SK-N-SH (cell line): ENCODE measurements around the gene LIMK1. TPM values are rescaled to one million over a fixed set of nuclear protein-coding genes. Genes with fewer than 3 reads are reported as not detected.

ENCODE experiments used
- CTCF ChIA-PET: fragments of 300-600, 350-600 bp; formaldehyde crosslinking; extraction: SDS; loops from one replicate; lab custom pipeline; 2021; lab: Yijun Ruan, JAX
- POLR2A ChIA-PET: fragments of 350-600 bp; sonication (Branson Sonifier 250); formaldehyde crosslinking; extraction: SDS; loops from one replicate; lab custom pipeline; 2020; ENCODE audit warnings: antibody characterized with exemption, inconsistent platforms; lab: Yijun Ruan, JAX
- DNase-seq: peaks from one replicate; pipeline ENCODE4 v3.0.0; 2012
- H2AFZ ChIP-seq: fragments of 200-600 bp; sonication (generic); 2 replicates; pipeline ENCODE4 v1.8.1; 2016; ENCODE audit warnings: antibody characterized with exemption, mild to moderate bottlenecking, low read depth
- H3F3A ChIP-seq: fragments of 200-600 bp; sonication (generic); replicated peaks from 2 replicates; pipeline ENCODE3; 2016; ENCODE audit warnings: antibody characterized with exemption, mild to moderate bottlenecking; ENCODE audit not compliant: insufficient read depth
- H3K27ac ChIP-seq, 2 experiments: fragments of 200-500 bp in 1 of 2; fragments of 200-600 bp in 1 of 2; sonication (Bioruptor generic) in 1 of 2; sonication (generic), shearing (Covaris generic) in 1 of 2; 2 replicates each; pipeline versions ENCODE4 v1.5.1 to v1.6.1; 2014 to 2016; ENCODE audit warnings: low read depth in 2 of 2, inconsistent platforms in 1 of 2, low read length in 1 of 2, mild to moderate bottlenecking in 1 of 2, mixed read lengths in 1 of 2
- H3K27me3 ChIP-seq: fragments of 200-600 bp; sonication (generic), shearing (Covaris generic); 2 replicates; pipeline ENCODE4 v1.6.1; 2016; ENCODE audit warnings: mixed run types; ENCODE audit not compliant: insufficient read depth
- H3K36me3 ChIP-seq, 2 experiments: fragments of 200-500 bp in 1 of 2; fragments of 200-600 bp in 1 of 2; sonication (Bioruptor generic) in 1 of 2; sonication (generic) in 1 of 2; replicated peaks in 1 of 2; 2 replicates each; pipeline versions ENCODE3 to v1.5.1; 2014 to 2016; ENCODE audit warnings: low read length in 1 of 2, mild to moderate bottlenecking in 1 of 2; ENCODE audit not compliant: insufficient read depth in 2 of 2, control insufficient read depth in 1 of 2
- H3K4me1 ChIP-seq, 2 experiments: fragments of 200-500 bp in 1 of 2; fragments of 200-600 bp in 1 of 2; sonication (Bioruptor generic) in 1 of 2; sonication (generic), shearing (Covaris generic) in 1 of 2; 2 replicates each; pipeline versions ENCODE4 v1.5.1 to v1.6.1; 2014 to 2016; ENCODE audit warnings: low read depth in 1 of 2, low read length in 1 of 2, mixed run types in 1 of 2; ENCODE audit not compliant: insufficient read depth in 2 of 2, control insufficient read depth in 1 of 2
- H3K4me2 ChIP-seq: fragments of 200-600 bp; sonication (generic), shearing (Covaris generic); 2 replicates; pipeline ENCODE4 v1.6.1; 2017; ENCODE audit warnings: mixed run types
- H3K4me3 ChIP-seq, 2 experiments: fragments of 200-500 bp in 1 of 2; fragments of 200-600 bp in 1 of 2; sonication (Bioruptor generic) in 1 of 2; sonication (generic), shearing (Covaris generic) in 1 of 2; 2 replicates each; pipeline versions ENCODE4 v1.5.1 to v1.8.1; 2014 to 2016; ENCODE audit warnings: low read depth in 2 of 2, inconsistent platforms in 1 of 2, low read length in 1 of 2, mild to moderate bottlenecking in 1 of 2, mixed read lengths in 1 of 2, moderate library complexity in 1 of 2
- H3K79me2 ChIP-seq: fragments of 200-600 bp; sonication (generic); 2 replicates; pipeline ENCODE4 v1.8.1; 2017; ENCODE audit warnings: mild to moderate bottlenecking; ENCODE audit not compliant: insufficient read depth
- H3K9ac ChIP-seq: fragments of 200-600 bp; sonication (generic); 2 replicates; pipeline ENCODE4 v1.6.1; 2017; ENCODE audit warnings: mixed run types
- H3K9me2 ChIP-seq: fragments of 200-600 bp; sonication (generic); 2 replicates; pipeline ENCODE4 v1.6.1; 2017; ENCODE audit warnings: mixed run types
- H3K9me3 ChIP-seq: fragments of 200-600 bp; sonication (generic); 2 replicates; pipeline ENCODE4 v1.6.1; 2017; ENCODE audit warnings: mixed run types, mild to moderate bottlenecking, moderate library complexity
- H4K20me1 ChIP-seq: fragments of 200-600 bp; sonication (generic); 2 replicates; pipeline ENCODE4 v1.6.1; 2017; ENCODE audit warnings: mild to moderate bottlenecking, mixed run types; ENCODE audit not compliant: insufficient read depth
- CHD2 ChIP-seq: fragments of 150-350 bp; IDR thresholded peaks from 2 replicates; pipeline ENCODE4 v1.6.1; 2018; ENCODE audit warnings: low read length; ENCODE audit not compliant: partially characterized antibody
- CTCF ChIP-seq: fragments of 200-600 bp; sonication (generic); IDR thresholded peaks from 2 replicates; pipeline ENCODE4 v1.6.1; 2017; ENCODE audit warnings: antibody characterized with exemption, mild to moderate bottlenecking, moderate library complexity
- ELF1 ChIP-seq: IDR thresholded peaks from 2 replicates; pipeline ENCODE4 v1.4.0; 2012
- EP300 ChIP-seq, 2 experiments: IDR thresholded peaks; 2 replicates each; pipeline versions ENCODE4 v1.4.0 to v1.6.1; 2012; ENCODE audit warnings: borderline replicate concordance in 1 of 2, low read depth in 1 of 2, low read length in 1 of 2
- EZH2phosphoT487 ChIP-seq: fragments of 200-600 bp; sonication (generic); IDR thresholded peaks from 2 replicates; pipeline ENCODE4 v1.6.1; 2017; ENCODE audit warnings: low read depth, mixed run types, mild to moderate bottlenecking, antibody characterized with exemption, moderate library complexity, borderline replicate concordance
- FOSL2 ChIP-seq: IDR thresholded peaks from 2 replicates; pipeline ENCODE4 v1.4.0; 2012; ENCODE audit warnings: low read depth, mild to moderate bottlenecking, moderate library complexity, borderline replicate concordance
- FOXJ3 ChIP-seq: sonication (generic); formaldehyde crosslinking; IDR thresholded peaks from 2 replicates; pipeline ENCODE4 v1.5.1; 2020; ENCODE audit warnings: mild to moderate bottlenecking, missing genetic modification reagents
- GABPA ChIP-seq: IDR thresholded peaks from 2 replicates; pipeline ENCODE4 v1.4.0; 2012; ENCODE audit warnings: low read depth, mild to moderate bottlenecking
- GATA2 ChIP-seq: sonication (generic); formaldehyde crosslinking; IDR thresholded peaks from 2 replicates; pipeline ENCODE4 v1.5.0; 2020; ENCODE audit warnings: mild to moderate bottlenecking, missing genetic modification reagents
- JUND ChIP-seq: IDR thresholded peaks from 2 replicates; pipeline ENCODE4 v1.4.0; 2012
- MEF2A ChIP-seq: IDR thresholded peaks from 2 replicates; pipeline ENCODE4 v1.4.0; 2012; ENCODE audit warnings: low read depth, borderline replicate concordance
- MXI1 ChIP-seq: IDR thresholded peaks from 2 replicates; pipeline ENCODE4 v1.6.1; 2012; ENCODE audit warnings: mild to moderate bottlenecking, low read depth, low read length, improper control_type of control experiment
- NRF1 ChIP-seq: IDR thresholded peaks from 2 replicates; pipeline ENCODE4 v1.6.1; 2012; ENCODE audit warnings: low read depth, mild to moderate bottlenecking, low read length
- PBX3 ChIP-seq: IDR thresholded peaks from 2 replicates; pipeline ENCODE4; 2012
- POLR2AphosphoS5 ChIP-seq: IDR thresholded peaks from 2 replicates; pipeline ENCODE4 v1.6.1; 2012; ENCODE audit warnings: low read depth, low read length
- RAD21 ChIP-seq: IDR thresholded peaks from 2 replicates; pipeline ENCODE4 v1.6.1; 2012; ENCODE audit warnings: mild to moderate bottlenecking, low read length
- RCOR1 ChIP-seq: fragments of 150-350 bp; IDR thresholded peaks from 2 replicates; pipeline ENCODE4 v1.6.1; 2017; ENCODE audit warnings: antibody characterized with exemption, low read length
- RFX5 ChIP-seq: IDR thresholded peaks from 2 replicates; pipeline ENCODE4 v1.6.1; 2012; ENCODE audit warnings: mild to moderate bottlenecking, improper control_type of control experiment, low read length
- RXRA ChIP-seq: IDR thresholded peaks from 2 replicates; pipeline ENCODE4 v1.4.0; 2012; ENCODE audit warnings: low read depth, mild to moderate bottlenecking, borderline replicate concordance
- SIN3A ChIP-seq: IDR thresholded peaks from 2 replicates; pipeline ENCODE4 v1.6.1; 2012; ENCODE audit warnings: low read depth, mild to moderate bottlenecking, low read length, moderate library complexity, borderline replicate concordance
- SMC3 ChIP-seq: IDR thresholded peaks from 2 replicates; pipeline ENCODE4 v1.6.1; 2012; ENCODE audit warnings: low read depth, low read length, improper control_type of control experiment
- TAF1 ChIP-seq: IDR thresholded peaks from 2 replicates; pipeline ENCODE4 v1.6.1; 2012; ENCODE audit warnings: low read depth, mild to moderate bottlenecking, low read length, moderate library complexity, borderline replicate concordance
- TCF12 ChIP-seq: IDR thresholded peaks from 2 replicates; pipeline ENCODE4 v1.4.0; 2012
- TEAD4 ChIP-seq: IDR thresholded peaks from 2 replicates; pipeline ENCODE4 v1.4.0; 2012; ENCODE audit warnings: mild to moderate bottlenecking, borderline replicate concordance; ENCODE audit not compliant: insufficient read depth
- USF1 ChIP-seq: IDR thresholded peaks from 2 replicates; pipeline ENCODE4 v1.4.0; 2012; ENCODE audit warnings: low read depth, borderline replicate concordance
- YY1 ChIP-seq: IDR thresholded peaks from 2 replicates; pipeline ENCODE4 v1.4.0; 2012; ENCODE audit warnings: low read depth, mild to moderate bottlenecking
- ZBTB33 ChIP-seq: IDR thresholded peaks from 2 replicates; pipeline ENCODE4 v1.4.0; 2012; ENCODE audit warnings: low read depth, borderline replicate concordance
- WGBS: methylation state at CpG from one replicate; pipeline ENCODE4 v1.1.6; 2017; ENCODE audit warnings: low lambda C conversion rate; 5-methylcytosine and 5-hydroxymethylcytosine counted together
- polyA plus RNA-seq, 3 experiments: library from polyadenylated mRNA; depleted of rRNA; stranded (reverse); fragments of >200 nt; gene quantifications; 2 replicates each; pipeline ENCODE4 v1.2.3, GENCODE V29; 2012

The LIMK1 gene
- polyA plus RNA-seq, 1 of the 3 experiments (the other 2 are of a cell fraction): 86.6 TPM

GRCh38 chr7:74042746-74043522 is 40.7 kb upstream of the LIMK1 start (continued):
- no peak for TF ChIP-seq PBX3

GRCh38 chr7:74043523-74043951 is 40.1 kb upstream of the LIMK1 start:
- H3K9ac ChIP-seq: peak overlapping the region; percentile 7; the same call in 1 of the 2 replicates
- H3K4me3 ChIP-seq: peak overlapping the region in 1 of 2 experiments; percentile 37; a peak in 2 of 4 replicates
- no peaks in the 10 kb centered on the region for H3K36me3 ChIP-seq
- CTCF ChIA-PET: interaction anchor here (1.1 to 12.6 kb wide), 5 partner anchors 9 to 178 kb away, joined by 4 to 107 read pairs (median 5); partner anchors contain the start of gene ELN
- H3K79me2 ChIP-seq: no peaks in the 10 kb centered on the region
- no peaks in the 10 kb centered on the region for H3K9me3 ChIP-seq
- 23% methylated on average over 9 of the region's 9 CpGs for WGBS
- peak overlapping the region; percentile 61 for H3K4me2 ChIP-seq
- H3K9me2 ChIP-seq: no peaks in the 10 kb centered on the region
- H3K27me3 ChIP-seq: no peaks in the 10 kb centered on the region
- peak overlapping the region; percentile 31 to 99; a peak in 3 of 4 replicates for H3K27ac ChIP-seq
- peaks cover 6% of the 10 kb centered on the region for H3F3A ChIP-seq
- H3K4me1 ChIP-seq: peaks cover 20 to 65% of the 10 kb centered on the region in 2 experiments
- DNase-seq: peak; percentile 91
- peak overlapping the region; percentile 73 for H2AFZ ChIP-seq
- H4K20me1 ChIP-seq: no peaks in the 10 kb centered on the region
- POLR2A ChIA-PET: interaction anchor here (0.6 to 3.1 kb wide), 7 partner anchors 10 to 178 kb away, joined by 3 to 24 read pairs (median 4); partner anchors contain the start of genes EIF4H and LIMK1
- TF ChIP-seq ELF1 (no peak), RXRA (no peak), MEF2A (no peak), EP300 (IDR thresholded peaks at IDR 0.05; ENCODE audit: borderline replicate concordance in 1 of 2, low read depth in 1 of 2, low read length in 1 of 2) (peak in 1 of 2 experiments; percentile 70; a peak in 1 of 4 replicates), GATA2 (peak; percentile 60), POLR2AphosphoS5 (peak; percentile 64), RAD21 (no peak; the same call in 1 of the 2 replicates), ZBTB33 (no peak), TAF1 (0 out of 2 replicates have a peak, but pooled peaks have one; percentile 49), RCOR1 (peak; percentile 39; the same call in 1 of the 2 replicates), USF1 (no peak), NRF1 (no peak), EZH2phosphoT487 (no peak), FOSL2 (no peak), CHD2 (peak; percentile 76), TEAD4 (no peak), FOXJ3 (CRISPR knock-in tag) (peak; percentile 98), SIN3A (no peak), JUND (no peak), SMC3 (0 out of 2 replicates have a peak, but pooled peaks have one; percentile 5), CTCF (no peak), GABPA (no peak), MXI1 (peak; percentile 69), RFX5 (no peak), YY1 (no peak), TCF12 (peak; percentile 95)
